ENCODE measurements around the gene TCIRG1.
"Not testable (repeated sequence)": the region's sequence is repeated elsewhere in the genome, so short reads cannot be mapped to it uniquely, and the experiment has no call there.

The TCIRG1 gene

DNA sequence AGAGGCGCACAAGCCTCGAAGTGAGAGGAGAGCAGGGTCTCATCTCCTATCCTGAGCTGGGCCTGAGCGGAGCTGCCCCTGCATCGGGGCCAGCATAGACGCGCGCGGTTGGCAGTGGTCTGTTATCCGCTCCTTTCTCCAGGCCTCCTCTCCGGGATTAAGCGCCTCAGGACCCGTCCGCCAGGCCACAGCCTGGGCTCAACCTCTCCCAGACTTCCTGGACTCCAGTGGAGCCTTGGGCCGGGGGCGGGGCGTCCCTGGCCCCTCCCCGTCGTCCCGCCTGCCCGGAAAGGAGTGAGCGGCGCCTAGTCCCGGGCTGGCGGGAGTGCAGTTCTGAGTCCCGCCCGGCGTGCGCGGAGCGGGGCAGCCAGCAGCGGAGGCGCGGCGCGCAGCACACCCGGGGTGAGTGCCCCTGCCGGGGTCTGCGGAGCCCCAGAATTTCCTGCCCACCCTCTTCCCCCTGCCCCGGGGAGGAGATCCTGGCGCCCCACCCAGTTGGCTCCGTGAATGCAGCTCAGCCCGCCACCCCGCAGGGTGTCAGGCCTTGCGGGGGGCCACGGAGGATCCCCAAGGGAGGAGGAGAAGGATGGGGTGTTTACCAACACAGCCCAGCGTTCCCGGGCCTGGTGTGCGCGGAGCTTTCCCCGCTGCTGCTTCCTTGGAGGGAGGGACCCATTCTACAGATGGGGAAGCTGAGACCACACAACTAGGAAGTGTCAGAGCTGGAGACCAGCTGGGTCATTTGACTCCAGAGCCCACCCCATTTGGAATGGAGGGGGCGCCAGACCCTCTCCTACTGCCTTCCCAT, at the start of gene TCIRG1:
Gene TCIRG1 (plus strand): TSS at position 308 of the 808 bp plus-strand sequence. CDS start 2,247 bp downstream, outside the sequence.
- peak; percentile 83 for DNase-seq

DNA sequence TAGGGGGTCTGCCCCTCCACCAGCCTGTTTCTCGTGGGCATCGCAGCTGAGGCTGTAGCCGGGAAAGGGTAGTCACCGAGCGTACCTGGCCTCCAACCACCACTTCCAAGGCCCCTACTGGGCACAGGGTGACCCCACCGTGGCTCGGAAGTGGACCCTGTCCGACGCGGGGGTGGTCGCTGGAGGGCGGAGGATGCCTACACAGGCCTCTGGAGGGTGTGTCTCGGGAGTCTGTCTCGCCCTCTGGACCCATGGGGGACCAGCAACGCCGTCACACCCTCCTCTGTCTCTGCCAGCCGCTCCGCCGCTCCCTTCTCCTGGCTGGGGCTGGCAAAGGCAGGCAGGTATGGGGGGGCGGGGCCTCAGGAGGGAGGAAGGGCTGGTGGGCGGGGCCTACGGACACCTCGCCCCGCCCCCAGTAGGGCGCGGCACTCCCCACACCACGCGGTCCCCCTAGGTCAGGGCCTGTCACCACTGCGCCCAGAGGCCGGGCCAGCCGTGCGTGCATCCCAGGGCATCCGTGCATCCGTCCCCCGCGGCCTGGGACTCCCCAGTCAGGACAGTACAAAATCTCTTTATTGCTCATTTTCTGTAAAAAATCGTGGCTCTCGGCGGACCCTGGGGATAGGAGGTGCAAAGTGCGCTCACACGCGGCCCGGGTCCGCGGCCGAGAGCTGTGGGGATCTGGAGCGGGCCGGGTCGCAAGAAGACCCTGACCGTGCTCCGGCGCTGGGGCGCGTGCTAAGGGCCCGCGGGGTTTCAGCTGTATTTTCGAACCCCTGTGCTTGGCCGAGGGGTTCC, 48.1 kb upstream of the TCIRG1 start:
- DNase-seq = not testable (repeated sequence)

GRCh38 chr11:67991347-67992121, 47.3 kb upstream of the TCIRG1 start:
- not testable (repeated sequence) for DNase-seq

GRCh38 chr11:67993821-67994220, 45.0 kb upstream of the TCIRG1 start:
- DNase-seq = not testable (repeated sequence)

GRCh38 chr11:67994387-67994786, 44.4 kb upstream of the TCIRG1 start:
- DNase-seq = not testable (repeated sequence)

- not testable (repeated sequence) for DNase-seq
Observed at GRCh38 chr11:67995129-67995528, 43.7 kb upstream of the TCIRG1 start.

- not testable (repeated sequence) for DNase-seq
Observed at GRCh38 chr11:67995579-67995978, 43.2 kb upstream of the TCIRG1 start.

- DNase-seq = no peak
Observed at GRCh38 chr11:67996051-67996450, 42.8 kb upstream of the TCIRG1 start.

DNA sequence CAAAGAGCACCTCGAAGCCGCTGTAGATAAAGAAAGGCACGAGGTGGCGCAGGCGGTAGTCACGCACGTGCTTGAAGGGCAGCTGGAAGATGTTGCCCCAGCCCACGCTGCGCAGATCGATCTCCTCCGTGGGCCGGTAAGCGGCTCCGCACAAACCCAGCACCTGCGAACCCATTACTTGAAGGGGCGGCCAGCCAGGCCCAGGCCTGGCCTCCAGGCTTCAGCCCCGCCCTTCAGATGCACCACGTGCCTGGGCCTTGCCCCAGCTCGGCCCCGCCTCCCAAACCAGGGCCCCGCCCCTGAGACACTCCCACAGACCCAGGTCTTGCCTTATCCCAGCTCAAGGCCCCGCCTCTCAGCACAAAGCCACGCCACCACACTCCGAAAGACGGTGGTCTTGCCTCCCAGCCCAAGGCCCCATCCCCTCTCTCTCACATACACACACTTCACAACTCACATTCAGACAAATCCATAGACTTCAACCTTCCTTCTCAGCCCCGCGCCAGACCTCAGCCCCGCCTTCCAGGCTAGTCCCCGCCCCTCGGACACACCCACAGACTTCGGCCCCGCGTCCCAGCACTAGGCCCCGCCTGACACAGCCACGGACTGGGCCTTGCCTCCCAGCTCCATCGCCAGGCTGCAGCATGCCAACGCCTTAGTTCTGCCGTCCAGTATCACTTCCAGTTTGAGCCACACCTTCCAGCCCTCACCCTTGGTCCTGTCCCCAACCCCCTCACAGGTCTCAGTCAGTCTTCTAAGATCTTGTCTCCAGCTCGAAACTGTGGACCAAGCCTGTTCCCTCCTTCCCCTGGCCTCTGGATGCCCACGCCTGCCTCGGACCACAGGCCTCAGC, 42.0 kb upstream of the TCIRG1 start:
- DNase-seq = no peak

- DNase-seq = no peak
Observed at GRCh38 chr11:67997475-67997921, 41.3 kb upstream of the TCIRG1 start.

DNA sequence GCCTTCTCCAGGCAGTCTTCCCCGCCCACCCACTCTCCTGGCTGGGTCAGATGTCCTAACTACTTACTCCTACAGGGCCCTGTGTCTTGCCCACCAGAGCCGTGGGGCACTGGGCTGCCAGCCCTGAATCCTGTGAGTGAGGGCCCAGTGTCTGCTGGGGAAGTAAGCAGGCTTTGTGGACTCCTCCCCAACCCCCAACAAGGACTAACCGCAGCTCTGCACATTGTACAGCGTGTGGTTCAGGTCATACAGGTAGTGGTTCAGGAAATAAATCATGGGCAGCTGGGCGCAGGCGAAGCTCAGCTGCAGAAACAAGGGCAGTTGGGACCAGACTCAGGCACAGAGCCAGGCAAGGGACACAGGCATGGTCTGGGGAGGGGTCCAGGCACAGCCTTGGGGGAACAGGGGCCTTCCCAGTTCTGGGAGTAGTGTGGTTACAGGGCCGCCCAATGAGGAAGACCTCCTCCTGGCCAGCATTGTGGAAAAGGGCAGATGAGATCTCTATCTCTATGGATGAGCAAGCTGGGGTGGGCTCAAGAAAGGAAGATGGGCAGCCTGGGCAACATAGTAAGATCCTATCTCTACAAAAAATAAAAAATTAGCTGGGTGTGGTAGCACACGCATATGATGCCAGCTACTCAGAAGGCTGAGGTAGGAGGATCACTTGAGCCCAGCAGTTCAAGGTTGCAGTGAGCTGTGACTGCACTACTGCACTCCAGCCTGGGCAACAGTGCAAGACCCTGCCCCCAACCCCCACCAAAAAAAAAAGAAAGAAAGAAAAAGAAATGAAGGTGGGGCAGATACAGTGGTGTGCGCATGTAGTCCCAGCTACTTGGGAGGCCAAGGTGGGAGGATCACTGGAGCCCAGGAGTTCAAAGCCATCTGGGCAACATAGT, 40.4 kb upstream of the TCIRG1 start:
- no peak for DNase-seq

GRCh38 chr11:67999201-67999629, 39.6 kb upstream of the TCIRG1 start:
- DNase-seq = no peak

GRCh38 chr11:67999704-68000103, 39.1 kb upstream of the TCIRG1 start:
- DNase-seq = no peak

GRCh38 chr11:68002575-68002937, 36.3 kb upstream of the TCIRG1 start:
- no peak for DNase-seq

DNA sequence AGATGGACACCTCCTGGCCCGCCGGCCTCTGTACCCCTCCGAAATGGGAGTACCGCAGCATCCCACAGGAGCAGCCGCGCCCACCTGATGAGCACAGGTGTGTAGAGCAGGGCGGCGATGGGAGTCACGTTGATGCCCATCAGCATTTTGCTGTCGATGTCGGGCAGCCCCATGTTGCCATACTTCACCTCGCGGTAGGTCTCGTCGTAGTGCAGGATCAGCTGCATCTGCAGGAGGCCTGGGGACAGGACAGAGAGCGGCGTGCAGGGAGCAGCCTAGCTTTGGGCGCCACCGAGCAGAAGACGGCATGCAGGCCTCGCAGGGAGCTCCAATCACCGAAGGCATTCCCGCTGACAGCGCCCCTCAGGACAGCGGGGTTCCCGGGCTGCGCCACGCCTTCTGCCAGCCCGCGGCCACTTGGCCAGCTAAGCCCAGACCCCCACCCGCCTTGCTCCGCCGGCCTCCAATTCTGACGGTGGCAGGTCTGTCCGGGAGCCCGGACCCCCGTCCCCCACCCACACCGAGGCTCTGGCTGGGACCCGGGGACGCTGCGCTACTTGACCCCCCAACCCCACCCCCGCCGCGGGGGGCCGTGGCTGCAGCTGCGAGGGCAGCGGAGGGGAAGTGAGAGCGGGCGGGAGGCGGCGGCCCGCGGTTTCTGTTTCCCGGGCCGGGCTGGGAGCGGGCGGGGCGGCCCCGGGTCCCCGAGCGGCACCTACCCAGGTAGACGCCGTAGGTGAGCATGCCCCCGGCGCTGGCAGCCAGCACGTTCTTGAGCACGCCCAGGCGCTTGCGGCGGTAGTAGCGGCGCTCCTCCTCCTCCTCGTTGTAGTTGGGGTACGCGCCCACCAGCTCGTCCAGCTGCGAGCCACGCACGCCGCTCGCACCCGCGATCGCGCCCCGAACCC, 35.6 kb upstream of the TCIRG1 start:
- no peak for DNase-seq

GRCh38 chr11:68003846-68004550, 34.8 kb upstream of the TCIRG1 start, which contains the start of gene UNC93B1:
TSS of gene UNC93B1 (minus strand) at chr11:68004097. CDS start at chr11:68004043, 54 bp downstream.
- DNase-seq = peak; percentile 76

GRCh38 chr11:68004551-68005335, 34.1 kb upstream of the TCIRG1 start:
- no peak for DNase-seq

DNA sequence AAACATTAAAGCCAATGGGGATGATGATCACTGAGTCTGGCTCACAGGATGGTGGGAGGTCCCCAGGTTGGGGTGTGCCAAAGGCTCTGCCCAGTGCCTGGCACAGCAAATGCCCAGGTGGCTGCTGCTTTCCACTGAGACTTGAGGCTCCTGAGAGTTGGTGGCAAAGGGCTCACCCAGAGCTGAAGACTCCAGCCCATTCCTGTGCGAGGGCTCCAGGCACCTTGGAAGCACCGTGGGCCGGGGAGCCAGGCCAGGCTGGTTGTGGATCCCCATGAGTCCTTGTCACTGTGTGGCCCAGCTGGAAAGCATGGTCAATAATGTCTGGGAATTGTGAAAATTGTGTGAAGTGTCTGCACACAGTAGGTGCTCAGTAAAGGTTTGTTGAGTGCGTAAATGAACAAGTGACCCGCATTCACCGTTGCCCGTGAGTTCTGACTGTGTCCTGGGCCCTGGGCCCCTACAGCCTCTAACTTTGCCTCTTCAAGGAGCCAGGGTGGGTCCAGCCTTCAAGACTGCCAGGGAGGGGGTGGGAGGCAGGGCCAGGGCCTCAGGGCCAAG, 32.1 kb upstream of the TCIRG1 start:
- DNase-seq = no peak
